ENCODE measurements around the gene CCDC192. TPM values are rescaled to one million over a fixed set of nuclear protein-coding genes. Genes with fewer than 3 reads are reported as not detected.

The CCDC192 gene
- total RNA-seq, 1 donor from 2014 or later = not detected

GRCh38 chr5:127799293-127799905, 96.2 kb downstream of the CCDC192 start:
- Histone ChIP-seq H3K27ac (no peak overlapping the region), H3K4me1 (peaks cover 7% of the 10 kb centered on the region), H3K27me3 (ENCODE audit: low read depth) (no peaks in the 10 kb centered on the region), H3K9me3 (no peaks in the 10 kb centered on the region), H3K36me3 (no peaks in the 10 kb centered on the region), H3K4me3 (no peak overlapping the region)
- intact Hi-C loops (cut with DNase I) = no loop called here
- no peak for DNase-seq
- ATAC-seq = no peak
- no peak for TF ChIP-seq CTCF (IDR thresholded peaks at IDR 0.05)

DNA sequence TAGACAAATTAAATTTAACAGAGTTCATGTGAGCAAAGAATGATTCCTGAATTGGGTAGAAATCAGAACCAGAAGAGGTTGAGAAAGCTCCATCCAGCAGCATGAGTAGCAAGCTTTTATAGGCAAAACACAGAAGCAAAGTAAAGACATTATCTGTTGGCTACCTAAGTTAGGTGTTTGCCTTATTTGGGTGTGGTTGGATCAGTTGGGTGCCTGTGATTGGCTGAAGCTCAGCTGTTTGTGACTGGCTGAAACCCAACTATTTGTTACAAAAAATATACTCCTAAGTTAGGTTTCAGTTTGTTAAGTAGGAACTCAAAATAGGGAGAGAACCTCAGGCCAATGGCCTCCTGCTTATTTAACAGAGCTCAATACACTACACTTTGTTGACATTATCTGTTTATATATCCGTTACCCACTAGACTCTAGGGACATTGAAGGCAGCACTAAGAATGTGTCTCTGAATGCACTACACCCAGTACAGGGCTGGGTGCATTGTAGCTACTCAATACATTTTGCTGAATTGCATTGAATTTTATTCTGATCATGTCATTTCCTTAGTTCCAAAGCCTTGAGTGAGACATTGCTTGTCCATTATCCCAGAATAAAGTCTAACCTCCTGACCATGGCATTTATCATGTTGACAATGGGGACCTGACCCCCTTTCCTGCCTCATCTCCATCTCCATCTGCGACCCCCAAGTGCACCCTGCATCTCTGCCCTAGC, 98.7 kb downstream of the CCDC192 start:
- Histone ChIP-seq H3K4me1 (peaks cover 7% of the 10 kb centered on the region), H3K4me3 (no peak overlapping the region), H3K27me3 (ENCODE audit: low read depth) (no peaks in the 10 kb centered on the region), H3K27ac (no peak overlapping the region), H3K36me3 (no peaks in the 10 kb centered on the region), H3K9me3 (no peaks in the 10 kb centered on the region)
- no peak for TF ChIP-seq CTCF (IDR thresholded peaks at IDR 0.05)
- intact Hi-C loops (cut with DNase I) = no loop called here
- DNase-seq = no peak
- no peak for ATAC-seq

DNA sequence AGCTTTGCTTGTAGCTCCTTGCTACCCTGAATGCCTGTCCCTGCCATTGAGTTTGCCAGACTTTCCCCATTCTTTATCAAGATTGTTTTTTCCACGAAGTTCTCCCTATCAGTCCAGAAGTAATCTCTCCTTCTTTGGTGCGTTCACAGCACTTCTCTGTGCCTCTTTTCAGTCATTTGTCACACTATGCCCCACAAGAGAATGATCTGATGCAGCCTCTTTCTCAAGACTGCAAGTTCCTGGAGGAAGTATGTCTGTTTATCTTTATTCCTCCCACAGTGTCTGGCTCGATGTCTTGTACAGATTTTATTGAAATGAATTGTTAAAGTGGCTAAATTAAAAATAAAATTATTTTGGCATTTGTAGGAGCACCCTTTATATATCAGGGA, 99.3 kb downstream of the CCDC192 start:
- Histone ChIP-seq H3K36me3 (no peaks in the 10 kb centered on the region), H3K9me3 (no peaks in the 10 kb centered on the region), H3K27ac (no peak overlapping the region), H3K4me1 (peaks cover 7% of the 10 kb centered on the region), H3K27me3 (ENCODE audit: low read depth) (no peaks in the 10 kb centered on the region), H3K4me3 (no peak overlapping the region)
- ATAC-seq (no peak), DNase-seq (no peak)
- no peak for TF ChIP-seq CTCF (IDR thresholded peaks at IDR 0.05)
- intact Hi-C loops (cut with DNase I) = no loop called here

DNA sequence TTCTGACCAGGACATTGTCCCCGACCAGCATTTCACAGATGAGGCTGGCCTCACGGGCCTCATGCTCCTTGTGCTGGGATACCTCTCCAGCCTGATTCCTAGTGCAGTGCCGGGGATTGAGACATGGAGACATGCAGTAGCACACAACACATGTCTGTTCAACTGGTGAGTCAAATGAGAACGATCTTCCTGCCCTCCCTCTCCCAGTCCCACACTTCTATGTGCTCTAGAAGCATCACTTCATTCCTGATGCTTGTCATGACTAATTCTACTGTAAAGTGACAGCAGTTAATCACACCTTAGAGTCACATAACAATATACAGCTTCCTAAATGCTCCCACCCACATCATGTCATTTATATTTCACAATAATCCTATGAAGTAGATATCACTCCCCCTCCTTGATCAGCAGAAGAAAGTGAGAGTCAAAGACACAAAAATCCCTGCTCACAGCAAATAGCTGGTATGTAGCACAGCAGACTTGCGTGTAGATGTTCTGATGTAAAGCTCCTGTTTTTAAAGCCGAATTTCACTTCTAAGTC, 101.8 kb downstream of the CCDC192 start:
- H3K4me1 ChIP-seq = peaks cover 7% of the 10 kb centered on the region
- no peaks in the 10 kb centered on the region for H3K9me3 ChIP-seq
- H3K27ac ChIP-seq = no peak overlapping the region
- no peak for TF ChIP-seq CTCF (IDR thresholded peaks at IDR 0.05)
- DNase-seq = no peak
- no peaks in the 10 kb centered on the region for H3K36me3 ChIP-seq
- intact Hi-C loops (cut with DNase I) = no loop called here
- no peak overlapping the region for H3K4me3 ChIP-seq
- ATAC-seq = no peak
- no peaks in the 10 kb centered on the region for H3K27me3 ChIP-seq (ENCODE audit: low read depth)

DNA sequence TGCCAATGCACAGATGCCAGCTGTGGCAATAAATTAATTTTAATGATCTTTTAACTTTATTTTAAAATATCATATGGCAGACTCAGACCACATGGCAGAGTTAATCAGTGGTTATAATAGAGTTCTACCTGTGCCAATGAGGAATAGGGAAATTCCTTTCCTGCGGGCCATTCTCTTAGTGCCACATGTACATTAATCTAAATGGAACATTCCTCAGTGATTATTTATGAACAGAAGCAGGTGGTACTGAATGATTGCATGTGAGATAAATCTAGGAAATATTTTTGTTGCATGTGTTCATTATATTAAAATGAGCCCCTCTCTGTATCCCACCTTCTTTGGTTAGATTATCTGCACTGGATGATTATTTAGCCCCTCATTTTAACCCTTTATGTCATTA, 102.3 kb downstream of the CCDC192 start:
- H3K27ac ChIP-seq = no peak overlapping the region
- H3K36me3 ChIP-seq = no peaks in the 10 kb centered on the region
- H3K9me3 ChIP-seq = no peaks in the 10 kb centered on the region
- peaks cover 7% of the 10 kb centered on the region for H3K4me1 ChIP-seq
- DNase-seq (no peak), ATAC-seq (no peak)
- TF ChIP-seq CTCF (IDR thresholded peaks at IDR 0.05) = no peak
- intact Hi-C loops (cut with DNase I) = no loop called here
- no peak overlapping the region for H3K4me3 ChIP-seq
- no peaks in the 10 kb centered on the region for H3K27me3 ChIP-seq (ENCODE audit: low read depth)
